Islet precursor cell (in vitro differentiated cells): ENCODE measurements around the gene ZNF85.
"Not testable (repeated sequence)": the region's sequence is repeated elsewhere in the genome, so short reads cannot be mapped to it uniquely, and the experiment has no call there.

Experiments used
- DNase-seq: peaks from one replicate; pipeline ENCODE4 v3.0.0-alpha.2; 2018

The ZNF85 gene

DNA sequence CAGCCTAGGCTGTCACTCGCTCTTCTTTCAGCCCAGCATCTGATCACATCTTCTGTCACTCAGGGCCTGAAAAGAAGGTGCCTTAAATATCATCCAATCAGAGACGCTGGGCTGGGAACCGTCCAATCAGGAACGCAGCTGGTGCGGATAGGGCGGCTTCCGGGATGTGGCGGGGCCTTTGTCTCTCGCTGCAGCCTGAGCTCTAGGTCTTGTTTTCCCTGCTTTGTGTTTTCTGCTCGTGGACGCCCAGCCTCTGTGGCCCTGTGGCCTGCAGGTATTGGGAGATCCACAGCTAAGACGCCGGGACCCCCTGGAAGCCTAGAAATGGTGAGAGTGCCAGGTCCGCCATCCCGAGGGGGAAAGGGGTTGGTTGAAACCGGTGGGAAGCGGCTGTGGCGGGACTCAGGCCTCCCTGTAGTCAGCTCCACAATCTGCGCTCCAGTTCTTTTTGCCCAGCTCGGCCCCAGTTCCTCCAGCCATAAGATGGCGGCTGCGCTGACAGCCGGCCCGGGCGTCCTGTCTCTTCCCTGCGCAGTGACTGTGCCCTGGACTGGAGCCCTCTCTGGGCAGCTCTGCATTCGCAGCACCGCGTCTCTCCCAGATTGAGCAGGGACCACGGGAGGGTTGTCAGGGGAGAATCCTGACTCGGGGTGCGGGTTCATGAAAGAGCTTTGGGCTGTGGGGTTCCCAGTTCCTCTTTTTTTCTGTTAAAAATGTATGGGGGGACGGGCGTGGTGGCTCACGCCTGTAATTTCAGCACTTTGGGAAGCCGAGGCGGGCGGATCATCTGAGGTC is at the start of gene ZNF85:
ZNF85 (plus strand) TSS at position 175 of the 795 bp plus-strand sequence; CDS start at position 325, 150 bp downstream.
- peak; percentile 97 for DNase-seq

DNA sequence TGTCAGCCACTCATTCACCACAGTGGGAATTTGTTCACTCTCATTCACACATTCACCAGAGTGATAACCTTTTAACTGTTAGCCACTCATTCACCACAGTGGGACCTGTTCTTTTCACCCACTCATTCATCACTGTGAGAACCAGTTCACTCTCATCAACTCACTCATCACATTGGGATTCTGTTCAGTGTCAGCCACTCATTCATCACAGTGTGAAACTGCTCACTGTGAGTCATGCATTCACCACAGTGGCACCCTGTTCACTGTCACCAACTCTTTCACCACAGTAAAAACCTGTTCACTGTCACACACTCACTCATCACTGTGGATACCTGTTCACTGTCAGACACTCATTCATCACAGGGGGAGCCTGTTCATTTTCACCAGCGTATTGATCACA is 43.5 kb upstream of the ZNF85 start:
- no peak for DNase-seq

DNA sequence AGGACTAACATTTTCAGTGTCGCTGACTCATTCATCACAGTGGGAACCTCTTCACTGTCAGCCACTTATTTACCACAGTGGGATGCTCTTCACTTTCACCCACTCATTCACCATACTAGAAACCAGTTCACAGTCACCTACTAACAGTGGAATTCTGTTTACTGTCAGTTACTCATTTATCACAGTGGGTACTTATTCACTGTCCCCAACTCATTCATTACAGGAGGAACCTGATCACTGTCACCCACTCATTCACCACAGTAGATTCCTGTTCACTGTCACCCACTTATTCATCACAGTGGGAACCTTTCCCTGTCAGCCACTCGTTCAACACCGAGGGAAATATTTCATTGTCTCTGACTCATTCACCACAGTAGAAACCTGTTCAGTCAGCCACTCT is 10.1 kb upstream of the ZNF85 start:
- DNase-seq = no peak

DNA sequence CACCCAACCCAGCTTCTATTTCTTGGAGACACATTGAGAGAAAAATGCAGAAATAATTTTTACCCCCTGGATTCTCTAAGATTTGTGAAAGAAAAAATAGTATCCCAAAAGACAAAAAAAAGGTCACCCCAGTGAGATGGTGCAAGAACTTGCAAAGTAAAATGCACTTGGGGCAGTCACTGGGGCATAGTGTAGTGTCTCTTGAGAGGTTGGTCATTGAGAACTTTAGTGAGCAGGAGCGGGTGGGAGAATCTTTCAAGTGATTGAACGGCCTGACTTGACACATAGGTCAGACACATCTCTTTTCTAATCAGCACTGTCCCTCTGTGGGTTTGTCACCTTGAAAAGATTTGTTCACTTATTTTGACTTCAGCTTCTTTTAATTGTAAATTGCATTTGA is 2.4 kb downstream of the ZNF85 start:
- DNase-seq = no peak

DNA sequence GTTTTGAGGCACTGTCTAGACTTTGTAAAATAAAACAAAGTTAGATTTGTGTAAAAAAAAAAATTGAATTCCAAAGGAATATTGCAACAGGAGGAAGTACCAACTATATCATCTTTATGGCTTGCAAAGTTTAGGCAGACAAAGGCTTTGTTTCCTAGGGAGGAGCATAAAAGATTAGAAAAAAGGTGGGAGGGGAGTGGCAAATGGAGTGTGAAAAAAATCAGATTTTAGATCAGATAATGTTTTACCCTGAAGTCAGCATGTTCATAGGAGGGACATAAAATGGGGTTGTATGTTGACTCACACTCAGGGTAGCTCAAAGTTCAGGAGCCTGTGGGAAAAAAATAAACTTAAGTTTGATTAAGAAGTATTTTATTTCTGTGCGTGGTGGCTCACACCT is 3.7 kb downstream of the ZNF85 start:
- no peak for DNase-seq

DNA sequence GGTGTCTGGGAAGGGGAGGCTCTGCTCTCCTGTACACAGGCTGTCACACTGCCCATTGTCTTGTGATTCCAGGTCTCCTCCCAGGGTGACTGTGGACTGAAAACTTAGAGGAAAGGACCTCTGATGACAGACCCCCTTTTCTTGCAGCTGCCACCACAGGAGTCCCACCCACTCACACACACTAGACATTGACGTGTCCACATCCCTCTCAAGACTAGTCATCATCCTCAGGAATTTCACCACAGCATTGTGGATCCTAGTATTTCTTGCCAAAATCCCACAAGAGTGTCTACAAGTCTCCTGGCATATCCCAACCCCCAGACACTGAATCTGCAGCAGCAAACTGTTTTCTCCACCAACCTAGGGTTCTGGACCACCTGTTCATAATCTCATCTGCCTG is 5.3 kb downstream of the ZNF85 start:
- DNase-seq = no peak

DNA sequence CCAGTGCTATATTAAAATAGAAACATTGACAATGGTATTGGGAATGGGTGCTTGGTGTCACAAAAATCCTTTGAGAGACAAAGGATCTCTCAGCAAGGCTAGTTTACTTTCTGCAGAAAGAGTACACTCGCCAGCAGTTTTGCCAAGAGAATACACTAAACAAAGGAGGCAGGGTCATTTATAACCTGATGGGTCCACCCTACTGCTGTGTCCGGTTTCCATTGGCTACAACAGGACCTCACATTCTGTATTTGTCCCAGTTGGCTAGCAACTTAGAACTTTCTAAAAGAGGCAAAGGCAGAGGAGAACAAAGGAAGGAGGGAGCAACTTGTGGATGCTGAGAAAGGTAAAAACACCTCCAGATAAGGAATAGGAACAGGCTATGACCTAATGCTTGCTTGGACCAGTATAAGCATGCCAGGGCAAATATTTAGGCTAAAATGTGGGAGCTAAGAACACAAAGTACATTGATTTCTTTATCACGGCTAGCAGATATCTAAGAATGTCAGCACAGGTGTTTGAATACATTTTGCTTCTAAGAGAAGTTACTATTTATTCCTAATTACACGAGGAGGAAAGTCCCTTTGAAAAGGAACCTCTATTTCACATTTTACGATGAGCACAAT is 13.4 kb downstream of the ZNF85 start:
- not testable (repeated sequence) for DNase-seq

DNA sequence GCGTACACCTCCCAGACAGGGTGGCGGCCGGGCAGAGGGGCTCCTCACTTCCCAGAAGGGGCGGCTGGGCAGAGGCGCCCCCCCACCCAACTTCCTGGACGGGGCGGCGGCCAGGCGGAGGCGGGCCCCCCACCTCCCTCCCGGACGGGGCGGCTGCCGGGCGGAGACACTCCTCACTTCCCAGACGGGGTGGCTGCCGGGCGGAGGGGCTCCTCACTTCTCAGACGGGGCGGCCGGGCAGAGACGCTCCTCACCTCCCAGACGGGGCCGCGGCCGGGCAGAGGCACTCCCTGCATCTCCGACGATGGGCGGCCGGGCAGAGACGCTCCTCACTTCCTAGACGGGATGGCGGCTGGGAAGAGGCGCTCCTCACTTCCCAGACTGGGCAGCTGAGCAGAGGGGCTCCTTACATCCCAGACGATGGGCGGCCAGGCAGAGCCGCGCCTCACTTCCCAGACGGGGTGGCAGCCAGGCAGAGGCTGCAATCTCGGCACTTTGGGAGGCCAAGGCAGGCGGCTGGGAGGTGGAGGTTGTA is 29.6 kb downstream of the ZNF85 start:
- DNase-seq = not testable (repeated sequence)

DNA sequence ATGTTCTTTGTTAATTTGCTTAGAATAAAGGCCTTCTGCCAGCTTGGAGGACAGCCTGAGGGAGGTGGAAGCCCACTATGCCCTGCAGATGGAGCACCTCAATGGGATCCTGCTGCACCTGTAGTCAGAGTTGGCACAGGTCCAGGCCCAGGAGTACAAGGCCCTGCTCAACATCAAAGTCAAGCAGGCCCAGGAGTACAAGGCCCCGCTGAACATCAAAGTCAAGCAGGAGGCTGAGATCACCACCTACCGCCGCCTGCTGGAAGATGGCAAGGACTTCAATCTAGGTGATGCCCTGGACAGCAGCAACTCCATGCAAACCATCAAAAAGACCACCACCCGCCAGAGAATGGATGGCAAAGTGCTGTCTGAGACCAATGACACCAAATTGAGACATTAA is 41.7 kb downstream of the ZNF85 start:
- DNase-seq = no peak

DNA sequence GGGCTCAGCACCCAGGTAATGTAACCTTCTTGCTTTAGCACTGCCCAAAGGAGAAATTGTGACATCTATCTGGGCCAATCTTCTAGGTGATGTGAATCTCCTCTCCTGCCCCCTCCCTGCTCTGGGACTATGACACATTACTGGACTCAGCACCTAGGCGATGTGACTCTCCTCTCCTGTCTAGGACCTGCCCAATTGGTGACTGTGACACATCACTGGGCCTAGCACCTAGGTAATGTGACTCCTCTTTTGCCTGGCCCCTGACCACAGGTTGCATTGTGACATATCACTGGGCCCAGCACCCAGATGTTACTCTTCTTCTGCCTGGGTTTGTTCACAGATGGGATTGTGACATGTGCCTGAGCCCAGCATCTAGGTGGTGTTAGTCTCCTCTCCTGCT is 45.0 kb downstream of the ZNF85 start:
- no peak for DNase-seq

DNA sequence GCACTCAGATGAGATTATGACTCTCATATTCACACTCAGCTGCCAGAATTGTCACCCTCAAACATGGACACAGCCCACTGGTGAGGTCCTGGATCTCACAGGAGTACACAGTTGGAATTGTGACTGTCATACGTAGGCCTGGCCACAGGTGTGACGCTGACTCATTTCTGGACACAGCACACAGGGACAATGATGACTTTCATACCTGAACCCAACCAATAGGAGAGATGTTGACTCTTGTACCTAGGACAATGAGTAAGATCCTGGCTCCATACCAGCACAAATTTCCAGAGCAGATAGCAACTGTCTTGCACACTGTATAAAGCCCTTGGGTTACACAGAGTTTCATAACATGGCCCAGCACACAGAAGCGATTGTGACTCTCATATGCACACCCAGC is 46.4 kb downstream of the ZNF85 start:
- no peak for DNase-seq

DNA sequence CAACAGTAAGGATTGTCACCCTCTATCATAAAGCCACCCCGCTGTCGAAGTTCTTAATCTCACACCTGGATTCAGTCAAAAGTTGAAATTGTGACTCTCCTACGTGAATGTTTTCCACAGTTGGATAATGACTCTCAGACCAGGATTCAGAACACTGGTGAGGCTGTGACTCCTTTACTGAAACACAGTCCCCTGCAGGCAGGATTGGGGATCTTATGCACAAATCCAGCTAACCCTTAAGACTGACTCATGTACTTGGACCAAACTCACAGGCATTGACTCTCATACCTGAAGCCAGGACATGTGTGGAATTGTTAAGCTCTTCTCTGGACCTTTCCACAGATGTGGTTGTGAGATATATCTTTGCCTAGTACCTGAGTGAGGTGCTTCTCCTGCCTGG is 46.8 kb downstream of the ZNF85 start:
- DNase-seq = no peak

DNA sequence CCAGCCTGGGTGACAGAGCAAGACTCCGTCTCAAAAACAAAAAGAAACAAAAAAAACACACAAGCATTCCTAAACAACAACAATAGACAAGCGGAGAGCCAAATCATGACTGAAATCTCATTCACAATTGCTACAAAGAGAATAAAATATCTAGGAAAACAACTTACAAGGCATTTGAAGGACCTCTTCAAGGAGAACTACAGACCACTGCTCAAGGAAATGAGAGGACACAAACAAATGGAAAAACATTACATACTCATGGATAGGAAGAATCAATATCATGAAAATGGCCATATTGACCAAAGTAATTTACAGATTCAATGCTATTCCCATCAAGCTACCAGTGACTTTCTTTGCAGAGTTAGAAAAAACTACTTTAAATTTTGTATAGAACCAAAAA is 69.7 kb downstream of the ZNF85 start:
- not testable (repeated sequence) for DNase-seq

DNA sequence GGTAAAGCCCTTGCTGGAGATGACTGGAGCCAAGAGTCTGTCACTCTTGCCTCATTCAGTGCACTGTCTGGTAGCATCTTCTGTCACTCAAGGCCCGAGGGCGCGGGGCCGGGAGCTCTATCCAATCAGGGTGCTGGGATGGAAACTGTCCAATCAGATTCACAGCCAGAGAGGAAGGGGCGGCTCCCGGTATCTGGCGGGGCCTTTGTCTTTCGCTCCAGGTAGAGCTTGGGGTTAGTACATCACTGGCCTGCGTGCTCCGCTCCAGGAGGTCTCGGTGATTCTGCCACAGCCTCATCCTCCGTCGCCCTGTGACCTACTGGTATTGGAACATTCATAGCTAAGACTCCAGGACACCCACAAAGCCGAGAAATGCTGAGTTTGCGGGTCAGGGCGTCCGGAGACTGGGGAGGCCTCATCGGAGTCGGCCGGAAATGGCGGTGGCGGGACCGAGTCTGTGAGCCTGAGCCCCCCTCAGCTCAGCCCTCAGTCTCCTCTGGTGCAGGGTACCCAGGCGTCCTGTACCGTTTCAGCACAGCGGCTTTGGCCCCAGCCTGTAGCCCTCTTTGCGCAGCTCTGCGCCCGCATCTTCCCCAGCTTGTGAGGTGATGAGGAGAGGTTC is 76.8 kb downstream of the ZNF85 start:
- DNase-seq = peak; percentile 96
